ENCODE measurements around the gene SLCO3A1.

SLCO3A1 gene

GRCh38 chr15:91966194-91966552, 112.7 kb downstream of the SLCO3A1 start:
- no peak for DNase-seq (ENCODE audit: low read depth in 2 of 2)

- no peak for DNase-seq (ENCODE audit: low read depth in 2 of 2)
These were observed 114.6 kb downstream of the SLCO3A1 start for GRCh38 chr15:91967935-91968606.

- no peak for DNase-seq (ENCODE audit: low read depth in 2 of 2)
These were observed 115.1 kb downstream of the SLCO3A1 start for GRCh38 chr15:91968610-91969009.

GRCh38 chr15:91970142-91970541, 116.6 kb downstream of the SLCO3A1 start:
- DNase-seq (ENCODE audit: low read depth in 2 of 2) = peak; percentile 4 to 12

- DNase-seq (ENCODE audit: low read depth in 2 of 2) = no peak
These were observed 120.0 kb downstream of the SLCO3A1 start for GRCh38 chr15:91973481-91973880.

GRCh38 chr15:91974321-91974720, 120.8 kb downstream of the SLCO3A1 start:
- no peak for DNase-seq (ENCODE audit: low read depth in 2 of 2)

GRCh38 chr15:91975241-91975978, 121.9 kb downstream of the SLCO3A1 start:
- no peak for DNase-seq (ENCODE audit: low read depth in 2 of 2)

- no peak for DNase-seq (ENCODE audit: low read depth in 2 of 2)
These were observed 123.5 kb downstream of the SLCO3A1 start for GRCh38 chr15:91976966-91977365.

GRCh38 chr15:91980502-91981267, 127.2 kb downstream of the SLCO3A1 start:
- DNase-seq (ENCODE audit: low read depth in 2 of 2) = no peak

GRCh38 chr15:91981821-91982800, 128.6 kb downstream of the SLCO3A1 start:
- DNase-seq (ENCODE audit: low read depth in 2 of 2) = no peak

GRCh38 chr15:91983729-91984340, 130.3 kb downstream of the SLCO3A1 start:
- DNase-seq (ENCODE audit: low read depth in 2 of 2) = no peak

GRCh38 chr15:91985297-91985696, 131.8 kb downstream of the SLCO3A1 start:
- no peak for DNase-seq (ENCODE audit: low read depth in 2 of 2)

- DNase-seq (ENCODE audit: low read depth in 2 of 2) = no peak
These were observed 134.6 kb downstream of the SLCO3A1 start for GRCh38 chr15:91988071-91988470.

GRCh38 chr15:91988655-91989054, 135.1 kb downstream of the SLCO3A1 start:
- DNase-seq (ENCODE audit: low read depth in 2 of 2) = no peak

GRCh38 chr15:91989821-91990220, 136.3 kb downstream of the SLCO3A1 start:
- DNase-seq (ENCODE audit: low read depth in 2 of 2) = no peak

GRCh38 chr15:91992945-91993344, 139.4 kb downstream of the SLCO3A1 start:
- no peak for DNase-seq (ENCODE audit: low read depth in 2 of 2)

GRCh38 chr15:91995146-91995545, 141.6 kb downstream of the SLCO3A1 start:
- no peak for DNase-seq (ENCODE audit: low read depth in 2 of 2)

GRCh38 chr15:91997163-91997562, 143.7 kb downstream of the SLCO3A1 start:
- no peak for DNase-seq (ENCODE audit: low read depth in 2 of 2)

GRCh38 chr15:92000709-92001108, 147.2 kb downstream of the SLCO3A1 start:
- no peak for DNase-seq (ENCODE audit: low read depth in 2 of 2)

GRCh38 chr15:92001307-92001706, 147.8 kb downstream of the SLCO3A1 start:
- no peak for DNase-seq (ENCODE audit: low read depth in 2 of 2)

GRCh38 chr15:92002666-92003065, 149.2 kb downstream of the SLCO3A1 start:
- DNase-seq (ENCODE audit: low read depth in 2 of 2) = no peak

Data from fibroblast of skin of left biceps (primary cell).